ENCODE results near the gene TNFRSF1B. TPM values are rescaled to one million over a fixed set of nuclear protein-coding genes. Genes with fewer than 3 reads are reported as not detected.

TNFRSF1B gene
- total and polyA plus RNA-seq, 2 experiments from 2014 or later, result 0.91 to 4.1 TPM

- Histone ChIP-seq H3K36me3 (ENCODE audit: insufficient read depth) (no peaks in the 10 kb centered on the region; the same call in 1 of the 2 replicates), H2AFZ (no peak overlapping the region), H3K9me2 (ENCODE audit: insufficient read depth) (no peaks in the 10 kb centered on the region), H3K4me3 (no peak overlapping the region), H3K4me2 (no peak overlapping the region), H3K4me1 (ENCODE audit: insufficient read depth) (peaks cover 5% of the 10 kb centered on the region; the same call in 1 of the 2 replicates), H3F3A (replicated peaks; ENCODE audit: low read depth) (no peaks in the 10 kb centered on the region), H3K27ac (ENCODE audit: low read depth) (no peak overlapping the region), H3K27me3 (ENCODE audit: insufficient read depth) (peaks cover 28% of the 10 kb centered on the region), H3K79me2 (replicated peaks; ENCODE audit: insufficient read depth) (no peaks in the 10 kb centered on the region), H4K20me1 (replicated peaks; ENCODE audit: insufficient read depth) (no peaks in the 10 kb centered on the region)
- Mint-ChIP-seq H3K4me1 (peaks cover 15% of the 10 kb centered on the region; the same call in 2 of the 3 replicates), H3K9me3 (no peaks in the 10 kb centered on the region), H3K36me3 (ENCODE audit: low read depth) (no peaks in the 10 kb centered on the region), H3K27me3 (ENCODE audit: insufficient read depth, low read depth, poor library complexity) (peaks cover 17% of the 10 kb centered on the region), H3K4me3 (no peak overlapping the region), H3K27ac (no peak overlapping the region)
- TF ChIP-seq CREB1 (CRISPR knock-in tag; IDR thresholded peaks at IDR 0.05; ENCODE audit: low read depth) (no peak), ZNF331 (CRISPR knock-in tag; IDR thresholded peaks at IDR 0.05; ENCODE audit: low read depth) (no peak), EZH2 (IDR thresholded peaks at IDR 0.05; ENCODE audit: low read depth, unreplicated experiment) (no peak), CTCF (conservative IDR thresholded peaks at IDR 0.05; ENCODE audit: low read depth in 2 of 2) (no peak), STAT1 (IDR thresholded peaks at IDR 0.05; ENCODE audit: unreplicated experiment) (no peak), NANOG (IDR thresholded peaks at IDR 0.05; ENCODE audit: borderline replicate concordance) (no peak), POLR2AphosphoS5 (IDR thresholded peaks at IDR 0.05; ENCODE audit: low read depth) (no peak), ETS1 (IDR thresholded peaks at IDR 0.05) (no peak), ZNF114 (CRISPR knock-in tag; IDR thresholded peaks at IDR 0.05) (no peak), EZH2phosphoT487 (IDR thresholded peaks at IDR 0.05; ENCODE audit: unreplicated experiment) (no peak), JUNB (IDR thresholded peaks at IDR 0.05; ENCODE audit: unreplicated experiment) (no peak)
- TF ChIP-seq, protein P1, sequence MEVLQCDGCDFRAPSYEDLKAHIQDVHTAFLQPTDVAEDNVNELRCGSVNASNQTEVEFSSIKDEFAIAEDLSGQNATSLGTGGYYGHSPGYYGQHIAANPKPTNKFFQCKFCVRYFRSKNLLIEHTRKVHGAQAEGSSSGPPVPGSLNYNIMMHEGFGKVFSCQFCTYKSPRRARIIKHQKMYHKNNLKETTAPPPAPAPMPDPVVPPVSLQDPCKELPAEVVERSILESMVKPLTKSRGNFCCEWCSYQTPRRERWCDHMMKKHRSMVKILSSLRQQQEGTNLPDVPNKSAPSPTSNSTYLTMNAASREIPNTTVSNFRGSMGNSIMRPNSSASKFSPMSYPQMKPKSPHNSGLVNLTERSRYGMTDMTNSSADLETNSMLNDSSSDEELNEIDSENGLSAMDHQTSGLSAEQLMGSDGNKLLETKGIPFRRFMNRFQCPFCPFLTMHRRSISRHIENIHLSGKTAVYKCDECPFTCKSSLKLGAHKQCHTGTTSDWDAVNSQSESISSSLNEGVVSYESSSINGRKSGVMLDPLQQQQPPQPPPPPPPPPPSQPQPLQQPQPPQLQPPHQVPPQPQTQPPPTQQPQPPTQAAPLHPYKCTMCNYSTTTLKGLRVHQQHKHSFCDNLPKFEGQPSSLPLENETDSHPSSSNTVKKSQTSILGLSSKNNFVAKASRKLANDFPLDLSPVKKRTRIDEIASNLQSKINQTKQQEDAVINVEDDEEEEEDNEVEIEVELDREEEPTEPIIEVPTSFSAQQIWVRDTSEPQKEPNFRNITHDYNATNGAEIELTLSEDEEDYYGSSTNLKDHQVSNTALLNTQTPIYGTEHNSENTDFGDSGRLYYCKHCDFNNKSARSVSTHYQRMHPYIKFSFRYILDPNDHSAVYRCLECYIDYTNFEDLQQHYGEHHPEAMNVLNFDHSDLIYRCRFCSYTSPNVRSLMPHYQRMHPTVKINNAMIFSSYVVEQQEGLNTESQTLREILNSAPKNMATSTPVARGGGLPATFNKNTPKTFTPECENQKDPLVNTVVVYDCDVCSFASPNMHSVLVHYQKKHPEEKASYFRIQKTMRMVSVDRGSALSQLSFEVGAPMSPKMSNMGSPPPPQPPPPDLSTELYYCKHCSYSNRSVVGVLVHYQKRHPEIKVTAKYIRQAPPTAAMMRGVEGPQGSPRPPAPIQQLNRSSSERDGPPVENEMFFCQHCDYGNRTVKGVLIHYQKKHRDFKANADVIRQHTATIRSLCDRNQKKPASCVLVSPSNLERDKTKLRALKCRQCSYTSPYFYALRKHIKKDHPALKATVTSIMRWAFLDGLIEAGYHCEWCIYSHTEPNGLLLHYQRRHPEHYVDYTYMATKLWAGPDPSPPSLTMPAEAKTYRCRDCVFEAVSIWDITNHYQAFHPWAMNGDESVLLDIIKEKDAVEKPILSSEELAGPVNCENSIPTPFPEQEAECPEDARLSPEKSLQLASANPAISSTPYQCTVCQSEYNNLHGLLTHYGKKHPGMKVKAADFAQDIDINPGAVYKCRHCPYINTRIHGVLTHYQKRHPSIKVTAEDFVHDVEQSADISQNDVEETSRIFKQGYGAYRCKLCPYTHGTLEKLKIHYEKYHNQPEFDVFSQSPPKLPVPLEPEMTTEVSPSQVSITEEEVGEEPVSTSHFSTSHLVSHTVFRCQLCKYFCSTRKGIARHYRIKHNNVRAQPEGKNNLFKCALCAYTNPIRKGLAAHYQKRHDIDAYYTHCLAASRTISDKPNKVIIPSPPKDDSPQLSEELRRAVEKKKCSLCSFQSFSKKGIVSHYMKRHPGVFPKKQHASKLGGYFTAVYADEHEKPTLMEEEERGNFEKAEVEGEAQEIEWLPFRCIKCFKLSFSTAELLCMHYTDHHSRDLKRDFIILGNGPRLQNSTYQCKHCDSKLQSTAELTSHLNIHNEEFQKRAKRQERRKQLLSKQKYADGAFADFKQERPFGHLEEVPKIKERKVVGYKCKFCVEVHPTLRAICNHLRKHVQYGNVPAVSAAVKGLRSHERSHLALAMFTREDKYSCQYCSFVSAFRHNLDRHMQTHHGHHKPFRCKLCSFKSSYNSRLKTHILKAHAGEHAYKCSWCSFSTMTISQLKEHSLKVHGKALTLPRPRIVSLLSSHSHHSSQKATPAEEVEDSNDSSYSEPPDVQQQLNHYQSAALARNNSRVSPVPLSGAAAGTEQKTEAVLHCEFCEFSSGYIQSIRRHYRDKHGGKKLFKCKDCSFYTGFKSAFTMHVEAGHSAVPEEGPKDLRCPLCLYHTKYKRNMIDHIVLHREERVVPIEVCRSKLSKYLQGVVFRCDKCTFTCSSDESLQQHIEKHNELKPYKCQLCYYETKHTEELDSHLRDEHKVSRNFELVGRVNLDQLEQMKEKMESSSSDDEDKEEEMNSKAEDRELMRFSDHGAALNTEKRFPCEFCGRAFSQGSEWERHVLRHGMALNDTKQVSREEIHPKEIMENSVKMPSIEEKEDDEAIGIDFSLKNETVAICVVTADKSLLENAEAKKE (CRISPR knock-in tag; IDR thresholded peaks at IDR 0.05), result no peak
- TF ChIP-seq, protein P2, sequence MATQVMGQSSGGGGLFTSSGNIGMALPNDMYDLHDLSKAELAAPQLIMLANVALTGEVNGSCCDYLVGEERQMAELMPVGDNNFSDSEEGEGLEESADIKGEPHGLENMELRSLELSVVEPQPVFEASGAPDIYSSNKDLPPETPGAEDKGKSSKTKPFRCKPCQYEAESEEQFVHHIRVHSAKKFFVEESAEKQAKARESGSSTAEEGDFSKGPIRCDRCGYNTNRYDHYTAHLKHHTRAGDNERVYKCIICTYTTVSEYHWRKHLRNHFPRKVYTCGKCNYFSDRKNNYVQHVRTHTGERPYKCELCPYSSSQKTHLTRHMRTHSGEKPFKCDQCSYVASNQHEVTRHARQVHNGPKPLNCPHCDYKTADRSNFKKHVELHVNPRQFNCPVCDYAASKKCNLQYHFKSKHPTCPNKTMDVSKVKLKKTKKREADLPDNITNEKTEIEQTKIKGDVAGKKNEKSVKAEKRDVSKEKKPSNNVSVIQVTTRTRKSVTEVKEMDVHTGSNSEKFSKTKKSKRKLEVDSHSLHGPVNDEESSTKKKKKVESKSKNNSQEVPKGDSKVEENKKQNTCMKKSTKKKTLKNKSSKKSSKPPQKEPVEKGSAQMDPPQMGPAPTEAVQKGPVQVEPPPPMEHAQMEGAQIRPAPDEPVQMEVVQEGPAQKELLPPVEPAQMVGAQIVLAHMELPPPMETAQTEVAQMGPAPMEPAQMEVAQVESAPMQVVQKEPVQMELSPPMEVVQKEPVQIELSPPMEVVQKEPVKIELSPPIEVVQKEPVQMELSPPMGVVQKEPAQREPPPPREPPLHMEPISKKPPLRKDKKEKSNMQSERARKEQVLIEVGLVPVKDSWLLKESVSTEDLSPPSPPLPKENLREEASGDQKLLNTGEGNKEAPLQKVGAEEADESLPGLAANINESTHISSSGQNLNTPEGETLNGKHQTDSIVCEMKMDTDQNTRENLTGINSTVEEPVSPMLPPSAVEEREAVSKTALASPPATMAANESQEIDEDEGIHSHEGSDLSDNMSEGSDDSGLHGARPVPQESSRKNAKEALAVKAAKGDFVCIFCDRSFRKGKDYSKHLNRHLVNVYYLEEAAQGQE (IDR thresholded peaks at IDR 0.05; ENCODE audit: unreplicated experiment), result no peak
- no peak for ATAC-seq
- no peak for DNase-seq (ENCODE audit: low spot score)
These were observed 3.6 kb upstream of the TNFRSF1B start for GRCh38 chr1:12163210-12163609.

Measured in GM23338 (cell line).